ENCODE results near the gene HNRNPLL.

DNA sequence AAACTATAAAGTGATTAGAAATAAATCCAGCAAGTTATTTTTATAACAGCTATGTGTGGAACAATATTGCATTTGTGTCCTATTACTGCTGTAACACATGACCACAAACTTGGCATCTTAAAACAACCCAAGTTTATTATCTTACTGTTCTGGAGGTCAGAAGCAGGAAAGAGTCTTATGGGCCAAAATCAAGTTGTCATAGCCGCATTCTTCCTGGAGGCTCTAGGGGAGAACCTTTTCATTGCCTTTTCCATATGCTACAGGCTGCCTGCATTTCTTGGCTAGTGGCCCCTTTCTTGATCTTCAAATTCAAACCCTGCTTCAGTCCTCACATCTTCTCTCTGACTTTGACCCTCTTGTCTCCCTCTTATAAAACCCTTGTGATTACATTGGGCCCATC is 27.0 kb upstream of the HNRNPLL start:
- TF ChIP-seq, protein P1, sequence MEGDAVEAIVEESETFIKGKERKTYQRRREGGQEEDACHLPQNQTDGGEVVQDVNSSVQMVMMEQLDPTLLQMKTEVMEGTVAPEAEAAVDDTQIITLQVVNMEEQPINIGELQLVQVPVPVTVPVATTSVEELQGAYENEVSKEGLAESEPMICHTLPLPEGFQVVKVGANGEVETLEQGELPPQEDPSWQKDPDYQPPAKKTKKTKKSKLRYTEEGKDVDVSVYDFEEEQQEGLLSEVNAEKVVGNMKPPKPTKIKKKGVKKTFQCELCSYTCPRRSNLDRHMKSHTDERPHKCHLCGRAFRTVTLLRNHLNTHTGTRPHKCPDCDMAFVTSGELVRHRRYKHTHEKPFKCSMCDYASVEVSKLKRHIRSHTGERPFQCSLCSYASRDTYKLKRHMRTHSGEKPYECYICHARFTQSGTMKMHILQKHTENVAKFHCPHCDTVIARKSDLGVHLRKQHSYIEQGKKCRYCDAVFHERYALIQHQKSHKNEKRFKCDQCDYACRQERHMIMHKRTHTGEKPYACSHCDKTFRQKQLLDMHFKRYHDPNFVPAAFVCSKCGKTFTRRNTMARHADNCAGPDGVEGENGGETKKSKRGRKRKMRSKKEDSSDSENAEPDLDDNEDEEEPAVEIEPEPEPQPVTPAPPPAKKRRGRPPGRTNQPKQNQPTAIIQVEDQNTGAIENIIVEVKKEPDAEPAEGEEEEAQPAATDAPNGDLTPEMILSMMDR (IDR thresholded peaks at IDR 0.05; ENCODE audit: low read depth, low read length, missing input control), result no peak
- TF ChIP-seq TAF1 (conservative IDR thresholded peaks at IDR 0.05) (no peak), YY1 (IDR thresholded peaks at IDR 0.05) (no peak), RAD21 (IDR thresholded peaks at IDR 0.05) (no peak), GABPA (IDR thresholded peaks at IDR 0.05 in 1 of 2, conservative IDR thresholded peaks at IDR 0.05 in 1 of 2) (no peak)
- TF ChIP-seq, protein P2, sequence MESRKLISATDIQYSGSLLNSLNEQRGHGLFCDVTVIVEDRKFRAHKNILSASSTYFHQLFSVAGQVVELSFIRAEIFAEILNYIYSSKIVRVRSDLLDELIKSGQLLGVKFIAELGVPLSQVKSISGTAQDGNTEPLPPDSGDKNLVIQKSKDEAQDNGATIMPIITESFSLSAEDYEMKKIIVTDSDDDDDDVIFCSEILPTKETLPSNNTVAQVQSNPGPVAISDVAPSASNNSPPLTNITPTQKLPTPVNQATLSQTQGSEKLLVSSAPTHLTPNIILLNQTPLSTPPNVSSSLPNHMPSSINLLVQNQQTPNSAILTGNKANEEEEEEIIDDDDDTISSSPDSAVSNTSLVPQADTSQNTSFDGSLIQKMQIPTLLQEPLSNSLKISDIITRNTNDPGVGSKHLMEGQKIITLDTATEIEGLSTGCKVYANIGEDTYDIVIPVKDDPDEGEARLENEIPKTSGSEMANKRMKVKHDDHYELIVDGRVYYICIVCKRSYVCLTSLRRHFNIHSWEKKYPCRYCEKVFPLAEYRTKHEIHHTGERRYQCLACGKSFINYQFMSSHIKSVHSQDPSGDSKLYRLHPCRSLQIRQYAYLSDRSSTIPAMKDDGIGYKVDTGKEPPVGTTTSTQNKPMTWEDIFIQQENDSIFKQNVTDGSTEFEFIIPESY (IDR thresholded peaks at IDR 0.05), result no peak
- TF ChIP-seq, protein P3, sequence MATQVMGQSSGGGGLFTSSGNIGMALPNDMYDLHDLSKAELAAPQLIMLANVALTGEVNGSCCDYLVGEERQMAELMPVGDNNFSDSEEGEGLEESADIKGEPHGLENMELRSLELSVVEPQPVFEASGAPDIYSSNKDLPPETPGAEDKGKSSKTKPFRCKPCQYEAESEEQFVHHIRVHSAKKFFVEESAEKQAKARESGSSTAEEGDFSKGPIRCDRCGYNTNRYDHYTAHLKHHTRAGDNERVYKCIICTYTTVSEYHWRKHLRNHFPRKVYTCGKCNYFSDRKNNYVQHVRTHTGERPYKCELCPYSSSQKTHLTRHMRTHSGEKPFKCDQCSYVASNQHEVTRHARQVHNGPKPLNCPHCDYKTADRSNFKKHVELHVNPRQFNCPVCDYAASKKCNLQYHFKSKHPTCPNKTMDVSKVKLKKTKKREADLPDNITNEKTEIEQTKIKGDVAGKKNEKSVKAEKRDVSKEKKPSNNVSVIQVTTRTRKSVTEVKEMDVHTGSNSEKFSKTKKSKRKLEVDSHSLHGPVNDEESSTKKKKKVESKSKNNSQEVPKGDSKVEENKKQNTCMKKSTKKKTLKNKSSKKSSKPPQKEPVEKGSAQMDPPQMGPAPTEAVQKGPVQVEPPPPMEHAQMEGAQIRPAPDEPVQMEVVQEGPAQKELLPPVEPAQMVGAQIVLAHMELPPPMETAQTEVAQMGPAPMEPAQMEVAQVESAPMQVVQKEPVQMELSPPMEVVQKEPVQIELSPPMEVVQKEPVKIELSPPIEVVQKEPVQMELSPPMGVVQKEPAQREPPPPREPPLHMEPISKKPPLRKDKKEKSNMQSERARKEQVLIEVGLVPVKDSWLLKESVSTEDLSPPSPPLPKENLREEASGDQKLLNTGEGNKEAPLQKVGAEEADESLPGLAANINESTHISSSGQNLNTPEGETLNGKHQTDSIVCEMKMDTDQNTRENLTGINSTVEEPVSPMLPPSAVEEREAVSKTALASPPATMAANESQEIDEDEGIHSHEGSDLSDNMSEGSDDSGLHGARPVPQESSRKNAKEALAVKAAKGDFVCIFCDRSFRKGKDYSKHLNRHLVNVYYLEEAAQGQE (IDR thresholded peaks at IDR 0.05), result no peak

Measured in liver (tissue), 3 donors.